SK-N-SH treated with all-trans-retinoic acid at 6 μM for 48 hours (cell line): ENCODE data around the gene FRMD8.

Experiments used
- CREB5 ChIP-seq: fragments of 250-450 bp; sonication (Bioruptor Pico); IDR thresholded peaks from 2 replicates; pipeline ENCODE4 v1.5.1; 2020; ENCODE audit warnings: low read depth, mild to moderate bottlenecking, moderate library complexity
- GLIS3 ChIP-seq: fragments of 250-450 bp; sonication (Bioruptor Pico); IDR thresholded peaks from 2 replicates; pipeline ENCODE4 v1.5.0; 2020; ENCODE audit warnings: mild to moderate bottlenecking, moderate library complexity
- PATZ1 ChIP-seq: fragments of 250-450 bp; sonication (Bioruptor Pico); IDR thresholded peaks from 2 replicates; pipeline ENCODE4 v1.8.0; 2020; ENCODE audit warnings: mild to moderate bottlenecking, moderate library complexity, borderline replicate concordance
- PPARA ChIP-seq: fragments of 250-450 bp; sonication (Bioruptor Pico); IDR thresholded peaks from 2 replicates; pipeline ENCODE4 v1.5.0; 2020; ENCODE audit warnings: mild to moderate bottlenecking, borderline replicate concordance
- ZC3H10 ChIP-seq: fragments of 250-450 bp; sonication (Bioruptor Pico); IDR thresholded peaks from 2 replicates; pipeline ENCODE4 v1.5.1; 2021; ENCODE audit warnings: mild to moderate bottlenecking, moderate library complexity
- ZFP3 ChIP-seq: fragments of 250-450 bp; sonication (Bioruptor Pico); IDR thresholded peaks from 2 replicates; pipeline ENCODE4 v1.5.0; 2020; ENCODE audit warnings: mild to moderate bottlenecking, moderate library complexity
- ZFP30 ChIP-seq: fragments of 450-650 bp; formaldehyde crosslinking; IDR thresholded peaks from 2 replicates; pipeline ENCODE4 v1.5.0; 2022; ENCODE audit warnings: mild to moderate bottlenecking, moderate library complexity
- ZNF565 ChIP-seq: fragments of 450-650 bp; formaldehyde crosslinking; conservative IDR thresholded peaks from 2 replicates; pipeline ENCODE4 v1.5.0; 2020; ENCODE audit warnings: low read depth, mild to moderate bottlenecking, moderate library complexity
- ZNF8 ChIP-seq: fragments of 450-650 bp; formaldehyde crosslinking; IDR thresholded peaks from 2 replicates; pipeline ENCODE4 v1.5.0; 2020; ENCODE audit warnings: mild to moderate bottlenecking, moderate library complexity

GRCh38 chr11:65448074-65448417 is 61.6 kb downstream of the FRMD8 start:
- no peak for TF ChIP-seq PATZ1 (CRISPR knock-in tag)
- no peak for TF ChIP-seq ZNF8 (CRISPR knock-in tag)
- TF ChIP-seq PPARA (CRISPR knock-in tag), result no peak
- TF ChIP-seq ZFP3 (CRISPR knock-in tag), result no peak
- no peak for TF ChIP-seq ZNF565 (CRISPR knock-in tag)
- TF ChIP-seq ZFP30, result no peak
- no peak; the same call in 1 of the 2 replicates for TF ChIP-seq GLIS3 (CRISPR knock-in tag)
- TF ChIP-seq CREB5, result no peak
- no peak; the same call in 1 of the 2 replicates for TF ChIP-seq ZC3H10
